A549 (cell line): ENCODE data around the gene EMX1. TPM values are rescaled to one million over a fixed set of nuclear protein-coding genes. Genes with fewer than 3 reads are reported as not detected.

Experiments
- ATAC-seq, 2 experiments: fragments of 200-7000 bp in 1 of 2; fragments of >200 bp in 1 of 2; cut with Nextera tagmentation in 1 of 2; cut with Tn5 transposase in 1 of 2; 3 replicates each; pipeline versions ENCODE4 v1.8.0 to v1.9.1; 2018 to 2020; ENCODE audit warnings: mild to moderate bottlenecking in 1 of 2, moderate library complexity in 1 of 2
- CTCF ChIA-PET: fragments of 300-600 bp; sonication (Branson Sonifier 250); formaldehyde crosslinking; extraction: SDS; loops from one replicate; lab custom pipeline; 2021; ENCODE audit warnings: antibody characterized with exemption, inconsistent platforms; lab: Yijun Ruan, JAX
- POLR2A ChIA-PET: fragments of 350-600 bp; formaldehyde crosslinking; extraction: SDS; loops from one replicate; lab custom pipeline; 2021; ENCODE audit warnings: antibody characterized with exemption, inconsistent platforms; lab: Yijun Ruan, JAX
- DNase-seq, 2 experiments: peaks; one replicate each; pipeline versions ENCODE4 v3.0.0 to v3.0.0-alpha.2; 2011 to 2016; ENCODE audit warnings: low read depth in 1 of 2, low spot score in 1 of 2
- FAIRE-seq: peaks from 2 replicates; lab custom pipeline; 2011; peaks lifted over from hg19 to GRCh38; lab: Jason Lieb, UNC
- H3K27ac ChIP-seq, 2 experiments: fragments of >200 bp; sonication (Bioruptor Twin); formaldehyde crosslinking; 3 replicates each; pipeline ENCODE4 v1.5.1; 2016 to 2017
- H3K4me1 ChIP-seq: fragments of >200 bp; sonication (Bioruptor Twin); formaldehyde crosslinking; 3 replicates; pipeline ENCODE4 v1.6.1; 2016
- H3K4me2 ChIP-seq: fragments of >200 bp; sonication (Bioruptor Twin); formaldehyde crosslinking; 3 replicates; pipeline ENCODE4 v1.6.1; 2016
- H3K4me3 ChIP-seq: fragments of >200 bp; sonication (Bioruptor Twin); formaldehyde crosslinking; 3 replicates; pipeline ENCODE4 v1.5.1; 2016
- H3K9me3 ChIP-seq: fragments of >200 bp; sonication (Bioruptor Twin); formaldehyde crosslinking; 3 replicates; pipeline ENCODE4 v1.6.1; 2016
- BHLHE40 ChIP-seq: IDR thresholded peaks from 2 replicates; pipeline ENCODE4 v1.6.1; 2012; ENCODE audit warnings: low read depth, low read length, inconsistent platforms
- CBX8 ChIP-seq: fragments of 200-600 bp; sonication (generic); IDR thresholded peaks from 2 replicates; pipeline ENCODE4 v1.6.1; 2016
- EHF ChIP-seq: fragments of 250-450 bp; sonication (Bioruptor Pico); IDR thresholded peaks from 2 replicates; pipeline ENCODE4 v1.5.0; 2020; ENCODE audit warnings: mild to moderate bottlenecking
- EHMT2 ChIP-seq: fragments of 200-600 bp; sonication (generic); IDR thresholded peaks from 2 replicates; pipeline ENCODE4 v1.6.1; 2016; ENCODE audit warnings: antibody characterized with exemption, low read depth, mild to moderate bottlenecking, moderate library complexity
- ESRRA ChIP-seq: fragments of 150-350 bp; IDR thresholded peaks from 2 replicates; pipeline ENCODE4 v1.6.1; 2014; ENCODE audit warnings: mild to moderate bottlenecking, low read length, borderline replicate concordance
- FOSL2 ChIP-seq, 2 experiments: fragments of 450-650 bp in 1 of 2; fragments of >200 bp in 1 of 2; sonication (Bioruptor Twin) in 1 of 2; formaldehyde crosslinking; IDR thresholded peaks; 2 replicates each; pipeline versions ENCODE4 v1.5.0 to v1.6.1; 2016 to 2020; ENCODE audit warnings: mild to moderate bottlenecking in 1 of 2, moderate library complexity in 1 of 2
- FOXS1 ChIP-seq: fragments of 250-450 bp; sonication (Bioruptor Pico); IDR thresholded peaks from 2 replicates; pipeline ENCODE4 v1.5.0; 2020; ENCODE audit warnings: mild to moderate bottlenecking, moderate library complexity
- JUNB ChIP-seq: fragments of >200 bp; sonication (Bioruptor Twin); formaldehyde crosslinking; IDR thresholded peaks from 2 replicates; pipeline ENCODE4 v1.6.1; 2016
- KDM1A ChIP-seq: fragments of 200-600 bp; sonication (generic); IDR thresholded peaks from 2 replicates; pipeline ENCODE4 v1.6.1; 2016; ENCODE audit warnings: low read depth, mild to moderate bottlenecking
- NFE2L2 ChIP-seq: fragments of 150-350 bp; conservative IDR thresholded peaks from 2 replicates; pipeline ENCODE4 v1.6.1; 2014; ENCODE audit warnings: low read length
- NPAS2 ChIP-seq: fragments of 250-450 bp; sonication (Bioruptor Pico); IDR thresholded peaks from 2 replicates; pipeline ENCODE4 v1.8.0; 2022; ENCODE audit warnings: mild to moderate bottlenecking, moderate library complexity, borderline replicate concordance
- NR3C1 ChIP-seq: fragments of >200 bp; sonication (Bioruptor Twin); formaldehyde crosslinking; IDR thresholded peaks from 3 replicates; pipeline ENCODE4 v1.6.1; 2017
- PHF8 ChIP-seq: fragments of 200-600 bp; sonication (generic); IDR thresholded peaks from 2 replicates; pipeline ENCODE4 v1.6.1; 2016; ENCODE audit warnings: low read depth, mild to moderate bottlenecking, antibody characterized with exemption, moderate library complexity, borderline replicate concordance
- POLR2AphosphoS2 ChIP-seq: conservative IDR thresholded peaks from 2 replicates; pipeline ENCODE4 v1.6.1; 2012; ENCODE audit warnings: low read length, improper control_type of control experiment, inconsistent platforms
- RCOR1 ChIP-seq: fragments of 150-350 bp; IDR thresholded peaks from 2 replicates; pipeline ENCODE4 v1.6.1; 2014; ENCODE audit warnings: antibody characterized with exemption, low read length, low read depth
- RFX5 ChIP-seq: fragments of 450-650 bp; IDR thresholded peaks from 2 replicates; pipeline ENCODE4 v1.7.1; 2014; ENCODE audit warnings: antibody characterized with exemption, mild to moderate bottlenecking, moderate library complexity
- TFCP2L1 ChIP-seq: fragments of 250-450 bp; sonication (Bioruptor Pico); IDR thresholded peaks from 2 replicates; pipeline ENCODE4 v1.5.0; 2021; ENCODE audit warnings: mild to moderate bottlenecking
- ZFP36 ChIP-seq: fragments of 450-650 bp; IDR thresholded peaks from 2 replicates; pipeline ENCODE4 v1.6.1; 2014; ENCODE audit warnings: borderline replicate concordance; ENCODE audit not compliant: partially characterized antibody
- ZNF302 ChIP-seq: fragments of 250-450 bp; sonication (Bioruptor Pico); IDR thresholded peaks from 2 replicates; pipeline ENCODE4 v1.9.0; 2021; ENCODE audit warnings: inconsistent platforms, mild to moderate bottlenecking, moderate library complexity
- WGBS: methylation state at CpG from one replicate; pipeline ENCODE4 v1.1.6; 2017; ENCODE audit errors: missing lambda C conversion rate; 5-methylcytosine and 5-hydroxymethylcytosine counted together
- polyA plus RNA-seq, 4 experiments: library from polyadenylated mRNA; depleted of rRNA in 3 of 4; stranded (reverse); fragments of >200 nt; fragmentation: RNase III in 1 of 4; extraction: RNeasy Plus Mini Kit Qiagen cat#74134 plus additional on column Dnase treatment in 1 of 4; gene quantifications; 2 replicates in 3 of 4; 3 replicates in 1 of 4; pipeline ENCODE4 v1.2.3, GENCODE V29; 2011 to 2017
- TF ChIP-seq, protein P1 (sequence below): fragments of 250-450 bp; sonication (Bioruptor Pico); IDR thresholded peaks from 2 replicates; pipeline ENCODE4 v1.5.0; 2020; ENCODE audit warnings: low read depth, mild to moderate bottlenecking, moderate library complexity
- TF ChIP-seq, protein P2 (sequence below): fragments of 250-450 bp; sonication (Bioruptor Pico); IDR thresholded peaks from 2 replicates; pipeline ENCODE4 v1.5.0; 2021; ENCODE audit warnings: mild to moderate bottlenecking, moderate library complexity, borderline replicate concordance
- TF ChIP-seq, protein P3 (sequence below): IDR thresholded peaks from 2 replicates; pipeline ENCODE4 v1.6.1; 2012

The EMX1 gene
- polyA plus RNA-seq, 2 of the 4 experiments (the other 2 are of a cell fraction), result 0.05 TPM; not detected in 1

DNA sequence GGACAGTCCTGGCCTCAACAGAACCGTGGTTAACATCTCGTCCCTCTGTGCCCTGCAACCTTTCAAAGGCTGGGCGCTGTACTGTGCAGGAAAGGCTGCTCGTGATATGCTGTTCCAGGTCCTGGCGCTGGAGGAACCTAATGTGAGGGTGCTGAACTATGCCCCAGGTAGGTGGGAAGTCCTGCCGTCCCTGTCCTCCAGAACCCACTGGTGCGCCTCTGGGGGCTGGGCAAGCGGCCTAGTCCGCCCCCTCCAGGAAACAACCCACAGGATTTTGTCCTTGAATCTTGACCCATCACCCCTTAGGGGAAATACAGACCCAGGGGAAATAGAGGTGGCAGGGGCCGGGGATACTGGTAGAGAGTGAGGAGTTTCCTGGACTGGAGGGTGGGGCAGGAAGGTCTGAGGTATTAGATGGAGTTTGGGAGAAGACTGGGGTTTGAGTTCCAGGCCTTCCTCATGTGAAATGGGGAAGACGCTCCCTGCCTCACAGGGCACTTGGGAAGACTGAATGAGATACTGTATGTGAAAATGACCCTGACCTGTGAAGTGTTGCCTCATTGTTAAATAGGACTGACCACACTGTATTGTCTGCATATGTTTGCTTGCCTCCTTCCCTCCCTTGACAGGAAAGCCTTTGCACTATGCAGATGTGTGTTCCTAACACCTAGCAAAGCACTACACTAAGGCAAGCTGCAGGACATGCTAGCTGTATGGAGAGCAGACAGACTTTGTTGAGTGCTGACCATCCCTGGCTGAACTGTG lies 28.7 kb upstream of the EMX1 start:
- no peak for TF ChIP-seq ESRRA
- TF ChIP-seq RFX5, result no peak
- TF ChIP-seq RCOR1, result no peak
- no peak for TF ChIP-seq PHF8
- TF ChIP-seq POLR2AphosphoS2, result no peak
- no peak for TF ChIP-seq FOSL2 (IDR thresholded peaks at IDR 0.05)
- no peak for TF ChIP-seq FOSL2 (CRISPR knock-in tag; IDR thresholded peaks at IDR 0.05)
- TF ChIP-seq EHF, result no peak
- no peak for TF ChIP-seq ZNF302 (CRISPR knock-in tag)
- TF ChIP-seq TFCP2L1, result no peak
- TF ChIP-seq KDM1A, result no peak
- TF ChIP-seq FOXS1 (CRISPR knock-in tag), result no peak
- H3K4me3 ChIP-seq, result peak overlapping the region; percentile 77
- peak overlapping the region; percentile 92 to 96; a peak in 3 of 6 replicates for H3K27ac ChIP-seq
- H3K9me3 ChIP-seq, result no peaks in the 10 kb centered on the region
- H3K4me1 ChIP-seq, result peaks cover 22% of the 10 kb centered on the region
- FAIRE-seq (no peak), ATAC-seq (no peak), DNase-seq (no peak)
- POLR2A ChIA-PET, result interaction anchor here (1.2 to 1.4 kb wide), 2 partner anchors 24 to 324 kb away, joined by 3 read pairs; no protein-coding TSS in a partner anchor
- WGBS, result 66% methylated on average over 11 of the region's 11 CpGs
- CTCF ChIA-PET, result interaction anchor here (0.6 to 13.9 kb wide), 69 partner anchors 9 to 1589 kb away, joined by 3 to 260 read pairs (median 5); partner anchors contain the start of gene EMX1
- peak overlapping the region; percentile 97 for H3K4me2 ChIP-seq

DNA sequence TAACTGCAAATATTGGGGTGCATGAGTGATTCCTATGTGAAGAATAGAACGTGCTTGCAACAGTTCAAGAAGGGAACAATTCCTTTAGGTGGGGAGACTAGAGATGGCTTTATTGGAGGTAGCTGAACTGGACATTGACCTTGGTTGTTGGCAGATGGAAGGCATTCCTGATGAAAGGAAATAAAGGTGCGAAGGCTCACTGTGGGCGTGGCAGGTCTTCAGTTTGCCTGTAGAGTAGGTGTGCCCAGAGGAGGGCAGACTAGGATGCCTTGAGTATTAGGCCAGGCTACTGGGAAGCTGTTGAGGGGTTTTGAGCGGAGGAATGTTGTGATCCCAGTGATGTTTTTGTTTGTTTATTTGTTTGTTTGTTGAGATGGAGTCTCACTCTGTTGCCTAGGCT lies 27.3 kb upstream of the EMX1 start:
- ATAC-seq (no peak), FAIRE-seq (no peak), DNase-seq (no peak)
- Histone ChIP-seq H3K9me3 (no peaks in the 10 kb centered on the region), H3K27ac (no peak overlapping the region), H3K4me2 (no peak overlapping the region), H3K4me1 (peaks cover 22% of the 10 kb centered on the region), H3K4me3 (no peak overlapping the region)
- no peak for TF ChIP-seq BHLHE40
- no peak for TF ChIP-seq CBX8
- TF ChIP-seq ZFP36, result no peak
- TF ChIP-seq EHMT2, result no peak
- POLR2A ChIA-PET, result no interaction called here
- 90% methylated on average over 4 of the region's 4 CpGs for WGBS
- CTCF ChIA-PET, result interaction anchor here (0.6 to 13.9 kb wide), 9 partner anchors 27 to 478 kb away, joined by 3 to 260 read pairs (median 86); partner anchors contain the start of gene EMX1

DNA sequence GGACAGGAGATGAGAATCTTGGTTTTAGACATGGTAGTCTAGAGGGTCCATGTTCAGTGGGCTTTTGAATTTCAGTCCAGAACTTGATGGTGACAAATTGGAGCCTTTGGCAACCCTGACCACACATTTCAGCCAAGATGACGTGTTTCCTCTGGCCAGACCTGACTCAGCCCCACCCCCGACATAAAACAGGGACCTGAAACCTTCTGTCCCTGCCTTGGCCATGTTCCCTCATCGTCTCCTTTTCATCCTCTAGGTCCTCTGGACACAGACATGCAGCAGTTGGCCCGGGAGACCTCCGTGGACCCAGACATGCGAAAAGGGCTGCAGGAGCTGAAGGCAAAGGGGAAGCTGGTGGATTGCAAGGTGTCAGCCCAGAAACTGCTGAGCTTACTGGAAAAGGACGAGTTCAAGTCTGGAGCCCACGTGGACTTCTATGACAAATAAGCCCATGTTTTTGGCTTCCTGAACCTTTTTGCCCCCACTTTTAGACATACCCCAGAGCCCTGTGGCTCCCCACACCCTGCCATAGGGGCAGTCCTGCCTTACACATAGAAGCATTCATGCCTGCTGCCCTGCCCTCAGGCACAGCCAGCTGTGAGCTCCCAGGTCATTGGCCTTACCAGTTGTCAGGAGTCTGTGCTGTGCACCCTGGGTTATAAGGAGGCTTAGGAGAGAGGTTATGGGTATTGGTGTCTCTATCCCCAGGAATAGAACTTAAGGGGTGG lies 26.1 kb upstream of the EMX1 start:
- ATAC-seq (no peak), FAIRE-seq (no peak)
- H3K4me1 ChIP-seq, result peaks cover 24% of the 10 kb centered on the region
- CTCF ChIA-PET, result interaction anchor here (0.9 to 13.9 kb wide), 31 partner anchors 15 to 1354 kb away, joined by 3 to 260 read pairs (median 11); partner anchors contain the start of gene EMX1
- POLR2A ChIA-PET, result no interaction called here
- TF ChIP-seq, protein P1, sequence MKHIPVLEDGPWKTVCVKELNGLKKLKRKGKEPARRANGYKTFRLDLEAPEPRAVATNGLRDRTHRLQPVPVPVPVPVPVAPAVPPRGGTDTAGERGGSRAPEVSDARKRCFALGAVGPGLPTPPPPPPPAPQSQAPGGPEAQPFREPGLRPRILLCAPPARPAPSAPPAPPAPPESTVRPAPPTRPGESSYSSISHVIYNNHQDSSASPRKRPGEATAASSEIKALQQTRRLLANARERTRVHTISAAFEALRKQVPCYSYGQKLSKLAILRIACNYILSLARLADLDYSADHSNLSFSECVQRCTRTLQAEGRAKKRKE (CRISPR knock-in tag), result no peak
- no peak for TF ChIP-seq POLR2AphosphoS2
- no peak for TF ChIP-seq ZNF302 (CRISPR knock-in tag)
- TF ChIP-seq CBX8, result no peak
- TF ChIP-seq RFX5, result no peak
- no peak for TF ChIP-seq NR3C1
- TF ChIP-seq, protein P2, sequence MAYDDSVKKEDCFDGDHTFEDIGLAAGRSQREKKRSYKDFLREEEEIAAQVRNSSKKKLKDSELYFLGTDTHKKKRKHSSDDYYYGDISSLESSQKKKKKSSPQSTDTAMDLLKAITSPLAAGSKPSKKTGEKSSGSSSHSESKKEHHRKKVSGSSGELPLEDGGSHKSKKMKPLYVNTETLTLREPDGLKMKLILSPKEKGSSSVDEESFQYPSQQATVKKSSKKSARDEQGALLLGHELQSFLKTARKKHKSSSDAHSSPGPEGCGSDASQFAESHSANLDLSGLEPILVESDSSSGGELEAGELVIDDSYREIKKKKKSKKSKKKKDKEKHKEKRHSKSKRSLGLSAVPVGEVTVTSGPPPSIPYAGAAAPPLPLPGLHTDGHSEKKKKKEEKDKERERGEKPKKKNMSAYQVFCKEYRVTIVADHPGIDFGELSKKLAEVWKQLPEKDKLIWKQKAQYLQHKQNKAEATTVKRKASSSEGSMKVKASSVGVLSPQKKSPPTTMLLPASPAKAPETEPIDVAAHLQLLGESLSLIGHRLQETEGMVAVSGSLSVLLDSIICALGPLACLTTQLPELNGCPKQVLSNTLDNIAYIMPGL (CRISPR knock-in tag), result no peak
- no peak for TF ChIP-seq JUNB
- TF ChIP-seq, protein P3, sequence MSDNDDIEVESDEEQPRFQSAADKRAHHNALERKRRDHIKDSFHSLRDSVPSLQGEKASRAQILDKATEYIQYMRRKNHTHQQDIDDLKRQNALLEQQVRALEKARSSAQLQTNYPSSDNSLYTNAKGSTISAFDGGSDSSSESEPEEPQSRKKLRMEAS, result no peak
- no peak for TF ChIP-seq NPAS2
- TF ChIP-seq NFE2L2, result no peak
- TF ChIP-seq, all 56 proteins: peak for 0
- H3K27ac ChIP-seq, result no peak overlapping the region
- WGBS, result 90% methylated on average over 8 of the region's 8 CpGs
- no peak overlapping the region for H3K4me3 ChIP-seq
- H3K9me3 ChIP-seq, result no peaks in the 10 kb centered on the region
- DNase-seq, result no peak
- no peak overlapping the region for H3K4me2 ChIP-seq
